HEK293 (cell line): ENCODE measurements around the gene ASAP2.

Experiments used
- CTCF ChIA-PET: fragments of 350-600 bp; formaldehyde crosslinking; extraction: SDS; loops from one replicate; lab custom pipeline; 2021; ENCODE audit warnings: antibody characterized with exemption; lab: Yijun Ruan, JAX
- POLR2A ChIA-PET: fragments of 300-600 bp; formaldehyde crosslinking; extraction: SDS; loops from one replicate; lab custom pipeline; 2020; ENCODE audit warnings: antibody characterized with exemption, inconsistent platforms; lab: Yijun Ruan, JAX
- H3K27ac ChIP-seq: fragments of 200-500 bp; sonication (Bioruptor generic); 2 replicates; pipeline ENCODE4 v1.5.1; 2014; ENCODE audit warnings: low read depth, low read length, control low read depth, inconsistent platforms; ENCODE audit errors: extremely low read depth
- H3K36me3 ChIP-seq, 2 experiments: fragments of 200-500 bp in 1 of 2; sonication (Bioruptor generic) in 1 of 2; 1 replicate in 1 of 2; 2 replicates in 1 of 2; pipeline ENCODE4 v1.5.1; 2014 to 2017; ENCODE audit warnings: inconsistent platforms in 2 of 2, low read length in 2 of 2; ENCODE audit not compliant: control insufficient read depth in 2 of 2, insufficient read depth in 1 of 2
- H3K4me1 ChIP-seq: fragments of 200-500 bp; sonication (Bioruptor generic); 2 replicates; pipeline ENCODE4 v1.5.1; 2014; ENCODE audit warnings: mild to moderate bottlenecking, low read length, inconsistent platforms; ENCODE audit not compliant: control insufficient read depth, insufficient read depth
- H3K4me3 ChIP-seq: 2 replicates; pipeline ENCODE4 v1.5.1; 2011; ENCODE audit warnings: low read depth, mild to moderate bottlenecking, control low read depth, low read length, moderate library complexity
- H3K9me3 ChIP-seq: fragments of 200-500 bp; sonication (Bioruptor generic); 2 replicates; pipeline ENCODE4 v1.5.1; 2014; ENCODE audit warnings: low read depth, low read length, inconsistent platforms; ENCODE audit not compliant: control insufficient read depth, insufficient read depth
- GFI1B ChIP-seq: fragments of 450-650 bp; formaldehyde crosslinking; IDR thresholded peaks from 2 replicates; pipeline ENCODE4 v1.5.1; 2016; ENCODE audit warnings: missing biosample characterization, missing genetic modification characterization
- INSM2 ChIP-seq: fragments of 450-650 bp; formaldehyde crosslinking; IDR thresholded peaks from 2 replicates; pipeline ENCODE4 v1.5.1; 2016; ENCODE audit warnings: missing biosample characterization, missing genetic modification characterization
- KLF1 ChIP-seq: fragments of 450-650 bp; formaldehyde crosslinking; IDR thresholded peaks from 2 replicates; pipeline ENCODE4 v1.5.1; 2016; ENCODE audit warnings: missing biosample characterization, missing genetic modification characterization
- SETDB1 ChIP-seq: IDR thresholded peaks from one replicate; pipeline ENCODE4 v1.6.1; 2017; ENCODE audit warnings: mild to moderate bottlenecking, low read length, moderate library complexity, mixed read lengths; ENCODE audit not compliant: insufficient read length
- ZNF140 ChIP-seq: fragments of 450-650 bp; formaldehyde crosslinking; IDR thresholded peaks from 2 replicates; pipeline ENCODE4 v1.5.1; 2016; ENCODE audit warnings: missing biosample characterization, missing genetic modification characterization
- ZNF174 ChIP-seq: fragments of 450-650 bp; formaldehyde crosslinking; IDR thresholded peaks from 2 replicates; pipeline ENCODE4 v1.5.0; 2017; ENCODE audit warnings: missing biosample characterization, mild to moderate bottlenecking, missing genetic modification characterization
- ZNF214 ChIP-seq: fragments of 450-650 bp; formaldehyde crosslinking; IDR thresholded peaks from 2 replicates; pipeline ENCODE4 v1.5.1; 2017; ENCODE audit warnings: missing biosample characterization, mild to moderate bottlenecking, missing genetic modification characterization, borderline replicate concordance
- ZNF394 ChIP-seq: fragments of 450-650 bp; formaldehyde crosslinking; IDR thresholded peaks from 2 replicates; pipeline ENCODE4 v1.5.1; 2016; ENCODE audit warnings: missing biosample characterization, missing genetic modification characterization, mild to moderate bottlenecking, moderate library complexity, borderline replicate concordance
- ZNF664 ChIP-seq: fragments of 450-650 bp; formaldehyde crosslinking; IDR thresholded peaks from 2 replicates; pipeline ENCODE4 v1.5.1; 2016; ENCODE audit warnings: missing biosample characterization, missing genetic modification characterization
- ZNF701 ChIP-seq: fragments of 450-650 bp; formaldehyde crosslinking; IDR thresholded peaks from 2 replicates; pipeline ENCODE4 v1.5.1; 2016; ENCODE audit warnings: missing biosample characterization, missing genetic modification characterization
- ZXDB ChIP-seq: fragments of 450-650 bp; formaldehyde crosslinking; IDR thresholded peaks from 2 replicates; pipeline ENCODE4 v1.5.1; 2016; ENCODE audit warnings: missing biosample characterization, missing genetic modification characterization
- TF ChIP-seq, protein P1 (sequence below): fragments of 450-650 bp; formaldehyde crosslinking; IDR thresholded peaks from 2 replicates; pipeline ENCODE4 v1.5.1; 2016; ENCODE audit warnings: missing biosample characterization, missing genetic modification characterization
- TF ChIP-seq, protein P2 (sequence below): fragments of 450-650 bp; formaldehyde crosslinking; IDR thresholded peaks from 2 replicates; pipeline ENCODE4 v1.5.1; 2016; ENCODE audit warnings: missing biosample characterization, missing genetic modification characterization, low read depth
- TF ChIP-seq, protein P3 (sequence below): fragments of 450-650 bp; formaldehyde crosslinking; IDR thresholded peaks from 2 replicates; pipeline ENCODE4 v1.5.1; 2016; ENCODE audit warnings: missing biosample characterization, missing genetic modification characterization, borderline replicate concordance

Gene ASAP2

DNA sequence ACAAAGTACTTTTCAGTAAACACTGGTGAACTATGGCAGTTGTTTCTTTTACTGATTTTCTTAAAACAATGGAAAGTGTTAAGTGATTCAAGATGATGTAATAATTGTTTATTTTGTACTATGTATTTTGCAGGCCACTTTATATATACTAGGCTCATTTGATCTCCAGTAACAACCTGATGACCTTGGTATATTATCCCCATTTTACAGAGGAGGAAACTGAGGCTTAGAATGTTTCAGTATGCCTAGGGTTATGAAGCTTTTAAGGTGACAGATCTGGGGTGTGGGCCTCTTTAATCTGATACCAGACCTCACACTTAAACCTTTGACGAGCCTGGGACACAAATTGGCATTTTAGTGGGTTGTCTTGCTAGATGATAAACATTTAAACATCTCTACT, 153.5 kb downstream of the ASAP2 start:
- TF ChIP-seq ZNF394 (tag by site-specific recombination) (no peak), KLF1 (tag by site-specific recombination) (no peak), GFI1B (no peak), SETDB1 (no peak), ZNF664 (no peak), ZXDB (tag by site-specific recombination) (no peak)
- TF ChIP-seq, protein P1, sequence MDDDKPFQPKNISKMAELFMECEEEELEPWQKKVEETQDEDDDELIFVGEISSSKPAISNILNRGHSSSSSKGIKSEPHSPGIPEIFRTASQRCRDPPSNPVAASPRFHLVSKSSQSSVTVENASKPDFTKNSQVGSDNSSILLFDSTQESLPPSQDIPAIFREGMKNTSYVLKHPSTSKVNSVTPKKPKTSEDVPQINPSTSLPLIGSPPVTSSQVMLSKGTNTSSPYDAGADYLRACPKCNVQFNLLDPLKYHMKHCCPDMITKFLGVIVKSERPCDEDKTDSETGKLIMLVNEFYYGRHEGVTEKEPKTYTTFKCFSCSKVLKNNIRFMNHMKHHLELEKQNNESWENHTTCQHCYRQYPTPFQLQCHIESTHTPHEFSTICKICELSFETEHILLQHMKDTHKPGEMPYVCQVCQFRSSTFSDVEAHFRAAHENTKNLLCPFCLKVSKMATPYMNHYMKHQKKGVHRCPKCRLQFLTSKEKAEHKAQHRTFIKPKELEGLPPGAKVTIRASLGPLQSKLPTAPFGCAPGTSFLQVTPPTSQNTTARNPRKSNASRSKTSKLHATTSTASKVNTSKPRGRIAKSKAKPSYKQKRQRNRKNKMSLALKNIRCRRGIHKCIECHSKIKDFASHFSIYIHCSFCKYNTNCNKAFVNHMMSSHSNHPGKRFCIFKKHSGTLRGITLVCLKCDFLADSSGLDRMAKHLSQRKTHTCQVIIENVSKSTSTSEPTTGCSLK (tag by site-specific recombination) = no peak
- TF ChIP-seq, protein P2, sequence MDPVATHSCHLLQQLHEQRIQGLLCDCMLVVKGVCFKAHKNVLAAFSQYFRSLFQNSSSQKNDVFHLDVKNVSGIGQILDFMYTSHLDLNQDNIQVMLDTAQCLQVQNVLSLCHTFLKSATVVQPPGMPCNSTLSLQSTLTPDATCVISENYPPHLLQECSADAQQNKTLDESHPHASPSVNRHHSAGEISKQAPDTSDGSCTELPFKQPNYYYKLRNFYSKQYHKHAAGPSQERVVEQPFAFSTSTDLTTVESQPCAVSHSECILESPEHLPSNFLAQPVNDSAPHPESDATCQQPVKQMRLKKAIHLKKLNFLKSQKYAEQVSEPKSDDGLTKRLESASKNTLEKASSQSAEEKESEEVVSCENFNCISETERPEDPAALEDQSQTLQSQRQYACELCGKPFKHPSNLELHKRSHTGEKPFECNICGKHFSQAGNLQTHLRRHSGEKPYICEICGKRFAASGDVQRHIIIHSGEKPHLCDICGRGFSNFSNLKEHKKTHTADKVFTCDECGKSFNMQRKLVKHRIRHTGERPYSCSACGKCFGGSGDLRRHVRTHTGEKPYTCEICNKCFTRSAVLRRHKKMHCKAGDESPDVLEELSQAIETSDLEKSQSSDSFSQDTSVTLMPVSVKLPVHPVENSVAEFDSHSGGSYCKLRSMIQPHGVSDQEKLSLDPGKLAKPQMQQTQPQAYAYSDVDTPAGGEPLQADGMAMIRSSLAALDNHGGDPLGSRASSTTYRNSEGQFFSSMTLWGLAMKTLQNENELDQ (tag by site-specific recombination) = no peak
- TF ChIP-seq, protein P3, sequence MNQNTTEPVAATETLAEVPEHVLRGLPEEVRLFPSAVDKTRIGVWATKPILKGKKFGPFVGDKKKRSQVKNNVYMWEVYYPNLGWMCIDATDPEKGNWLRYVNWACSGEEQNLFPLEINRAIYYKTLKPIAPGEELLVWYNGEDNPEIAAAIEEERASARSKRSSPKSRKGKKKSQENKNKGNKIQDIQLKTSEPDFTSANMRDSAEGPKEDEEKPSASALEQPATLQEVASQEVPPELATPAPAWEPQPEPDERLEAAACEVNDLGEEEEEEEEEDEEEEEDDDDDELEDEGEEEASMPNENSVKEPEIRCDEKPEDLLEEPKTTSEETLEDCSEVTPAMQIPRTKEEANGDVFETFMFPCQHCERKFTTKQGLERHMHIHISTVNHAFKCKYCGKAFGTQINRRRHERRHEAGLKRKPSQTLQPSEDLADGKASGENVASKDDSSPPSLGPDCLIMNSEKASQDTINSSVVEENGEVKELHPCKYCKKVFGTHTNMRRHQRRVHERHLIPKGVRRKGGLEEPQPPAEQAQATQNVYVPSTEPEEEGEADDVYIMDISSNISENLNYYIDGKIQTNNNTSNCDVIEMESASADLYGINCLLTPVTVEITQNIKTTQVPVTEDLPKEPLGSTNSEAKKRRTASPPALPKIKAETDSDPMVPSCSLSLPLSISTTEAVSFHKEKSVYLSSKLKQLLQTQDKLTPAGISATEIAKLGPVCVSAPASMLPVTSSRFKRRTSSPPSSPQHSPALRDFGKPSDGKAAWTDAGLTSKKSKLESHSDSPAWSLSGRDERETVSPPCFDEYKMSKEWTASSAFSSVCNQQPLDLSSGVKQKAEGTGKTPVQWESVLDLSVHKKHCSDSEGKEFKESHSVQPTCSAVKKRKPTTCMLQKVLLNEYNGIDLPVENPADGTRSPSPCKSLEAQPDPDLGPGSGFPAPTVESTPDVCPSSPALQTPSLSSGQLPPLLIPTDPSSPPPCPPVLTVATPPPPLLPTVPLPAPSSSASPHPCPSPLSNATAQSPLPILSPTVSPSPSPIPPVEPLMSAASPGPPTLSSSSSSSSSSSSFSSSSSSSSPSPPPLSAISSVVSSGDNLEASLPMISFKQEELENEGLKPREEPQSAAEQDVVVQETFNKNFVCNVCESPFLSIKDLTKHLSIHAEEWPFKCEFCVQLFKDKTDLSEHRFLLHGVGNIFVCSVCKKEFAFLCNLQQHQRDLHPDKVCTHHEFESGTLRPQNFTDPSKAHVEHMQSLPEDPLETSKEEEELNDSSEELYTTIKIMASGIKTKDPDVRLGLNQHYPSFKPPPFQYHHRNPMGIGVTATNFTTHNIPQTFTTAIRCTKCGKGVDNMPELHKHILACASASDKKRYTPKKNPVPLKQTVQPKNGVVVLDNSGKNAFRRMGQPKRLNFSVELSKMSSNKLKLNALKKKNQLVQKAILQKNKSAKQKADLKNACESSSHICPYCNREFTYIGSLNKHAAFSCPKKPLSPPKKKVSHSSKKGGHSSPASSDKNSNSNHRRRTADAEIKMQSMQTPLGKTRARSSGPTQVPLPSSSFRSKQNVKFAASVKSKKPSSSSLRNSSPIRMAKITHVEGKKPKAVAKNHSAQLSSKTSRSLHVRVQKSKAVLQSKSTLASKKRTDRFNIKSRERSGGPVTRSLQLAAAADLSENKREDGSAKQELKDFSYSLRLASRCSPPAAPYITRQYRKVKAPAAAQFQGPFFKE (tag by site-specific recombination) = no peak
- Histone ChIP-seq H3K36me3 (peaks cover 23 to 56% of the 10 kb centered on the region in 2 experiments; a peak in 2 of 3 replicates), H3K4me1 (no peaks in the 10 kb centered on the region), H3K27ac (no peak overlapping the region), H3K4me3 (no peak overlapping the region), H3K9me3 (no peaks in the 10 kb centered on the region)
- POLR2A ChIA-PET = no interaction called here
- CTCF ChIA-PET = interaction anchor here (1.0 kb wide), 1 partner anchor 218 kb away, joined by 3 read pairs; no protein-coding TSS in a partner anchor

DNA sequence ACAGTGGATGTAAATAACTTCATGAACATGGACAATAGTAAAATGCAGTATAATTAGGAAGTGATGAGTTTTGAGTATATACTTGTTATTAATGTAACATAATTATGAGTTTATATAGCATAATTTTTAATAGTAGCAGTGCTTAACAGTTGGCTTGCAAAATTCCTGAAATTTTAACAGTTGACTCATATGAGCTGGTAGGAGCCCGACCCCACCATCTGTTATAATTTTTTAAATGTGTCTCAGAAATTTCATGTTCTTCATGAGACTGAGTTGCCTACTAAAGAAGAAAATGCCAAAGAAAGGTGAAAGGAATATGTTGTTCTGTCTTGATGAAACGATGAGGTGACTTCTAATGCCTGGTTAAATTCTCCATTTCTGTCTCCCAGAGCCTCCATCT, 154.1 kb downstream of the ASAP2 start:
- TF ChIP-seq ZNF174 (tag by site-specific recombination) (no peak), ZNF140 (tag by site-specific recombination) (no peak), INSM2 (no peak), ZNF701 (tag by site-specific recombination) (no peak), ZNF214 (no peak)
- CTCF ChIA-PET = no interaction called here
- peaks cover 23 to 62% of the 10 kb centered on the region in 2 experiments; a peak in 2 of 3 replicates for H3K36me3 ChIP-seq
- no peak overlapping the region for H3K4me3 ChIP-seq
- POLR2A ChIA-PET = interaction anchor here (1.1 kb wide), 1 partner anchor 114 kb away, joined by 3 read pairs; no protein-coding TSS in a partner anchor
- H3K4me1 ChIP-seq = no peaks in the 10 kb centered on the region
- no peaks in the 10 kb centered on the region for H3K9me3 ChIP-seq
- no peak overlapping the region for H3K27ac ChIP-seq
